HG02678 (cell line): ENCODE measurements around the gene ACKR3.

Experiments
- ATAC-seq: cut with Tn5 transposase; IDR thresholded peaks from one replicate; pipeline ENCODE4 v1.9.1; 2021; ENCODE audit warnings: mild to moderate bottlenecking, moderate library complexity; ENCODE audit not compliant: unreplicated experiment

The ACKR3 gene

DNA sequence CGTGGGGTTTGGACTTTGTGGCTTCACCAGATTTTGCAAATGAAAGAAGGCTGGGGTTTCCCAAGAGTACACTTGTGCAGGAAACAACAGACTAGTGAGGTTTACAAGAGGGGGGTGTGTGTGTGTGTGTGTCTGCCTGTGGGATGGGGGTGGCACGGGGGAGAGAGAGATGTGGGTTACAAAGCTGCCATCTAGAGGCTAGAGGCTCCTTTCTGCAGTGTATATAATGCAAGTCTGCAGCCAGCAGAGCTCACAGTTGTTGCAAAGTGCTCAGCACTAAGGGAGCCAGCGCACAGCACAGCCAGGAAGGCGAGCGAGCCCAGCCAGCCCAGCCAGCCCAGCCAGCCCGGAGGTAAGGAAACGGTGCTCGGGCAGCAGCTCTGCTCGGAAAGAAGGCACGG is at the start of gene ACKR3:
TSS of gene ACKR3 (plus strand) at position 253 of the 401 bp plus-strand sequence. CDS start 10,641 bp downstream, outside the sequence.
- peak; percentile 81 for ATAC-seq

- ATAC-seq = no peak
Measured at GRCh38 chr2:236521556-236521955, 48.1 kb upstream of the ACKR3 start.

- ATAC-seq = no peak
Measured at GRCh38 chr2:236523249-236523648, 46.4 kb upstream of the ACKR3 start.

- ATAC-seq = no peak
Measured at GRCh38 chr2:236525411-236525997, 44.1 kb upstream of the ACKR3 start.

GRCh38 chr2:236526455-236527158 is 43.0 kb upstream of the ACKR3 start:
- ATAC-seq = no peak

- ATAC-seq = no peak
Measured at GRCh38 chr2:236527159-236527630, 42.4 kb upstream of the ACKR3 start.

GRCh38 chr2:236529606-236530005 is 40.0 kb upstream of the ACKR3 start:
- no peak for ATAC-seq

DNA sequence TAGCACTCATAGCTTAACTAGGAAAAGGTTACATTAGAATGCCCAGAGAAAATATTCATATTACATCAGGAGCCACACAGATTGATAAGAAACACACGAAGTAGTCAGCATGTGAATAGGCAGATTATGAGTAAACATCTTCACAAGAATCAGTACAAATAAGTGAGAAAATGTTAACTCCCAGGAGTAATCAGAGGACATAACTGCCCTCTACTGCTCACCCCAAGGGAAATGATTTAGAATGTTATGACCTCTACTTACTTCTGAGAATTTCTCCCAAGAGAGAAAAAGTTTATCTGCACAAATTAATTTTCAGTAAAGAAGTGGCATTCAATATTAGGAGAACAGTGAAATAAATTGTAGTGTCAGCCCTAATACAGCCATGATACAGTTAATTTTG is 39.1 kb upstream of the ACKR3 start:
- no peak for ATAC-seq

DNA sequence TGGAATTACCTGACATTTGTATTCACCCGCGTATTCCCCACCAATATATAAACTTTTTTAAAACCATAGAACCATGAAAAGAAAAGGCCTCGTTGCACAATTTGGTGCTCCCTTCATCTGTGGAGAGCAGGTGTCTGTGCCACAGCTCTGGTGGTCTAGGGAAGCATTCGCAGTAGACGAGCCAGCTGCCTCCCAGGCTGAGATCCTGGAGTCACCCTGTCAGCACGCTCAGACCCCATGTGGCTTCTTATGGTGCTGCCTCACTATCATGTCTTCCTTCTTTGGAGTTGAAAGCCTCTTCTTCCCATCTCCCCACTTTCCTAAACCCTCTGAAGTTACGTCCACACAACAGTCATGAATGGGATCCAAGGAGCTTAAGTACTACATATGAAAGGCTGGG is 38.4 kb upstream of the ACKR3 start:
- no peak for ATAC-seq

DNA sequence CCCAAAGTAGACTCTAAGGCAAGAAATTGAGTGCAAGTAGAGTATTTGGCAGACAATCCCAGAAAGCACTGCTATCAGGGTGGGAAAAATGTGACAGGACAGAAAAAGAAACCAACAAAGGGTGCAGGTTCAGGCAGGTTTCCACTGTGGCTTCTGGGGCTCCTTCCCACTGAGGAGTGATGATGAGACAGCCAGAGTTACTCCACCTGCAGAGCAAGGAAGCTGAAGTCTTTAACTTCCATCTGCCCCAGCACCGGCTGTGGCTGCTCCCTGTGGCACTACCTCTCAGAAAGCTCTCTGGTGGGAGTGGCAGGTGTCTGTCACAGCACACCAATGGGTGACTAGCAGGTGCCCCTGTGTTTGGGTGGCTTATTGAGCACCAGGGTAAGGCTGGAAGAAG is 37.6 kb upstream of the ACKR3 start:
- ATAC-seq = no peak

DNA sequence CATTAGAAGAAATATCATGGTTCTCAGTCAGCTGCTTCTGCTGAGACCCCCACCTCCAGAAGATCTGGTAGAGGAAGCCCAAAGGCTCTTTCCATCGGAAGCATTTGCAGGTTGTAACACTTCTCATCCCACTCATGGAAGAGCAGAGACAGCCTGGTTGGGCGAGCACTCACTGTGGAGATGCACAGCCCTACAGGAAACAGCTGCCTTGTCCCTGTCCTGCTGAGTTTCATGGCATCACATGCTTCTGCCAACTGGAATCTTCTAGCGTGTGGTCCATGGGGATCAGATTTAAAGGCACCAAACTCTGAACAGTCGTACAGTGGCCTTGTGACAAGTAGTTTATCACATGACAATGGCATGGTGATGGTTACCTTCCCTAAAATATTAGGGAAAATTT is 36.3 kb upstream of the ACKR3 start:
- ATAC-seq = no peak

DNA sequence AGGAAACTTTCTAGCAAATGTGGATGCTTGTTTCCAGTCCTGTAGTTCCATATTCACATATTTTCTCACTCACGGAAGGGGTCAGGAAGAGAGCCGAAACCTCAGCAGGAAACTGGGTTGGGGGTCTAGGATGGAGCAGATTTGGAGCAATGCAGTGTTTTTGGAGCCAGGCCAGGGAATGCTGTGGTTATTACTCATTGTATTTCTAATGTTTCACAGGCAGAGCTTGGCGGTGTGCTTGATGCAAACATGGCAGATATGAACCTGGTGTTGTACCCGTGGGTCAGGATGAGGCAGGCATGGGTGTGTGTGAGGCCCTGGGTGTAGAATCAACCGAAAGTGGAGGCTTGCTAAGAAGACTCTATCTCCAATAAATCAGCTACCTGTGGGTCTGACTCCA is 34.6 kb upstream of the ACKR3 start:
- no peak for ATAC-seq

DNA sequence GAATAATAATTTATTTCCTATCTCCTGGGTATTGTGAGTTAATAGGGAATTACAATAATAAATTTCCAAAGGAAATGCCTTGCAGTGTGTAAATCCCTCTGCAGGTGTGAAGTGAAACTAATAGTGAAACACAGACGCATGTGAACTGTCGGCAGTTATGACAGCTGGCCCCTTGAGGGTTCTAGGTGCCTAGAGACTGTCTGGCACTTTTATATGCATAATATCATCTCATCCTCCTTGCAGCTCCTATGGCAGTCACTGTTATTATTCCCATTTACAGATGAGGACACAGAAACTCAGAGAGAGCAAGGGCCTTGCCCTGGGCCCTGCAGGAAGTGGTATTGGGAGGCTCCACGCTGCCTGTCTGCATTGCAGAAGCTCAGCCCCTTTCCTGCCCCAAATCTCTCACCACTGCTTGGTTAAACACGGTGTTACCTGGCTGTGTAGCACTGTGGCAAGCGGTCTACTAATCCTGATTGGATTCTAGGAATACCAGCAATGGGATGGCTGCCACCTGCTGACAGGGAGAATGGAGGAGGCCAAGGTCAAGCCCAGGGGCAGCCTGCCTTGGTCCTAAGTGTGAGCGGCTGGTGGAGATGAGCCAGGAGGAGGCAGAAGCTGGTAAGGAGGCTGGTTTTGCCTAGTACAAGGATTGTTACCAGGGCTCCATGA is 32.8 kb upstream of the ACKR3 start:
- peak; percentile 55 for ATAC-seq

DNA sequence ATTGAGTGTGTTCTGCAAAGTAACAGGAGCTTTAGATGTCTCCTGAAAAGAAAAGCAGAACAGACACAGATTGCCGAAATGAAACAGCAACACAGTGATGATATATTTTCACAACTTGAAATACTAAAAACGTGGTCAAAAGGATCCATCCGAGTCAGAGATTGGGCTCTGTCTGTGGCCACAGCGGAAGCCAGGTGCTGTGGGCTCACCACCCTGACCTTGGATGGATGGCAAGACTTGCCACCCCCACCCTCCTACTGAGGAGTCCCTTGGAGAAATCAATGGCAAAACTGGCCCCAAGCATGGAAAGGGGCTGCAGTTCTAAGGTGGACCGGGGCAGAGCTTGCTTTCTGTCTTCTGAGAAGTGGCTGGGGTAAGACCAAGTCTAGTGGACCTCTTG is 31.4 kb upstream of the ACKR3 start:
- ATAC-seq = peak; percentile 42

GRCh38 chr2:236541008-236541562 is 28.5 kb upstream of the ACKR3 start:
- no peak for ATAC-seq

DNA sequence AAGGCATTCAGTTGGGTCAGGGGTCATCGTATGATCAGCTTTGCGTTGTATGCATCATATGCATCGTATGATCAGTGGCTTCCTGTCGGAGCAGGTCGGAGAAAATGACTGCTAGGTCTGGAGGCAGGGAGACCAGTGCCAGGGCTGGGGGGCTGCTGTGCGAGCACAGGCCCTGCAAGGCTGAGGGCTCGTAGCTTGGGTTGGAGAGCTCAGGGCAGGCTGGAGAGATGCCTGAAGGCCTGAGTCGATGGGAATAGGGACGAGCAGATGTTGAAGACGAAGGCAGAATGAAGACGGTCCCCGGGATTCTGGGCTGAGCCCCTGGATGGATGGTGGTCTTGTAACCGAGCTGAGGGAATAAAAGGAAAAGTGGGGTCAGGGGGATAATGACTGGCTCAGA is 25.3 kb upstream of the ACKR3 start:
- no peak for ATAC-seq

DNA sequence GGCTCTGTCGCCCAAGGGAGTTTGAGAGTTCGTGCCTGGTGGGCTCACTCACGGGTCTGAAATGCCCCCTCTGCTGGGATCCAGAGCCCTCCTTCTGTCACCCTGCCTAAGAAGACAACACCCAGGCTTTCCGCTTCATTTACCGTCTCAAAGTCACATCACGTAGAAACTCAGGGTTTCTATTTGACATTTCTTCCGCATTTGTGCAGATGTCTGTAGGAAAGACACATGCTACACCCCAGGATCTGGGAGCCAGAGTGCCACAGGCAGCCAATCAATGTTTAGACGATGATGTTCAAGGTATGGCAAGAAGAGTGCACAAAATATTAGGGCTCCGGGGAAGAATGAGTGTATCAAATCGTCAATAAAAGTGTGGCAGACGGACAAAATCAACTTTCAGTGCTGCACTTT is 24.4 kb upstream of the ACKR3 start:
- peak; percentile 63 for ATAC-seq

DNA sequence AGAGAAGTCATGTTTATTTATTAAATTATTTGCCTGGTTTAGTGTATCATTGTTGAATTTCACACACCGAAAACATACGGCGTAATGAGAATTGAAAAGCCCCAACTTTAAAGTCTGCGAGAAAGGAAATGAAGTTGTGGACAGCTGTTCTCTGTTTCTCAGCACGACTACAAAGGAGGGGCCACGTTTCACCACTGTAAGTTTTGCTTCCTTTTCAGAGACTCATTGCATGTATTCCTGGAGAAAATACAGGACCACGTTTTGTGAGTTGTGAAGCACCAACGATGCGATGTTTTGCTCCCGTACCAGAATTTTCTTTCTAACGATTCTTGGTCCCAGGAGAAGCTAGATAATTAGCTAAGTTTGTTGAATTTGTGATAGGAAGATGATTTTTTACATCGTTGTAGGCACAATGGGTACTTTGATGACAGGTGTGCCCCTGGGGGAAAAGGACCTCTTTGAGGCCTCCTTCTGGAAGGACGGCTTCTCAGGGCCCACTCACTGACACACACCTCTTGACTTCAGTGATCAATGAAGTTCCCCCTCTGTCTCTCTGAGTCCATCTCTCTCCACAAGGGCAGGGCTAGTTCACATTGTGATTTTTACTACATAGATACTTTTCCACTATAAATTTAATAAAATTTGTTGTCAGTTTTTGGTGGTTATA is 23.7 kb upstream of the ACKR3 start:
- peak; percentile 73 for ATAC-seq

GRCh38 chr2:236546561-236547002 is 23.0 kb upstream of the ACKR3 start:
- ATAC-seq = no peak

DNA sequence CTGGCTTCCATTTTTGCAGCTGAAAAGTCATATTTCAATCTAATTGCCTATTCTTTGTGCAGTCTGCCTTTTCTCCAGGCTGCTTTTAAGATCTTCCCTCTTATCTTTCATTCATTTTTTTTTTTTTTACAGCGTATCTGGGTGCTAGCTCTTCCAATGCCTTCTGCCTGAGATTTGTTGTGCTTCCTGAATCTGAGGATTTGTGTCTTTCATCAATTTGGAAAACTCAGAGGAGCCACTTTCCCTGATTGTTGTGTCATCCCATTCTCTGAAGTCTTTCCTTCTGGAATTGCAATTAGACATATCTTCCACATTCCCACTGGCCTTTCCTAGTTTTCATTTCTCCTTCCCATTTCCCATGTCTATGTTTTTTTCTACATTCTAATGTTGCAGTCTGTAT is 21.9 kb upstream of the ACKR3 start:
- no peak for ATAC-seq
